ENCODE data around the gene FOSL2. TPM values are rescaled to one million over a fixed set of nuclear protein-coding genes. Genes with fewer than 3 reads are reported as not detected.

The FOSL2 gene
- total RNA-seq (100 to 1,000 TPM in 3 of 4 donors, 10 to 100 TPM in 1; 52.2 to 278 (median 192) TPM), polyA plus RNA-seq (10 to 100 TPM; 20.1 to 74.7 (median 72.1) TPM)
- long read RNA-seq, donor 1, full-length matches to known transcripts = 65 of 119 reads
- long read RNA-seq, donor 1, partial matches to known transcripts = 7 of 119 reads
- long read RNA-seq, donor 1, other reads (novel, unspliced or antisense) = 47 of 119 reads
- long read RNA-seq, donor 2, full-length matches to known transcripts = 97 of 226 reads
- long read RNA-seq, donor 2, partial matches to known transcripts = 6 of 226 reads
- long read RNA-seq, donor 2, other reads (novel, unspliced or antisense) = 123 of 226 reads

DNA sequence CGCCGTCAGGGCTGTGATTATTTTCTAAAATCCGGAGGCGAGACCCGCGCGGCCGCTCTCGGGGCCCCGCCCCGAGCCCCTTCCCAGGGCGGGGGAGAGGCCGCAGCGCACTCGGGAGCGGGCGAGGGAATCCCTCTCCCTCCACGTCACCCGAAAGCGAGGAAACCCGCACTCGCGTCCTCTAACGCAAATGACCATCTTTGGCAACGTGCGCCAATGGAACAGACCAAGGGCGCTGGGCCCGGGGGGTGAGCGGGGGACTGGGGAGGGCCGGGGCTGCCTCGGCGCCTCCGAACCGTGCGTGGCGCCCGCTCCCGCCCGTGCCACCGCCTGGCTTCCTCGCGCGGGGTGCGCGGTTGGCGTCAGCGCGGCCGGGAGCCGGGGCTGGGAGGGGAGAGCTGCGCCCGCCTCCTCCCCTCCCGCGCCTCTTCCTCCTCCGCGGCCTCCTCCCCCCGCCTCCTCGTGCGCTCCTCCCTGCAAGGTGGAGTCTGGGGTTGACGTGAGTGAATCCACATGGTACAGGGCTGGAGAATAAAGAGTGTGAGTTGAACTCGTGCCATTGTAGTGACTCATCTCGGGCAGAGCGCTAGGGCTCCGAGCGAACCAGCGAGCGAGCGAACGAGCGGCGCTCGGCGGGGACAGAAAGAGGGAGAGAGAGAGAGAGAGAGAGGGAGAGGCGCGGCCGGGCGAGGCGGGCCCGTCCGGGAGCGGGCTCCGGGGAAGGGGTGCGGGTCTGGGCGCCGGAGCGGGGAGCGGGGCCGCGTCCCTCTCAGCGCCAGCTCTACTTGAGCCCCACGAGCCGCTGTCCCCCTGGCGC is at the start of gene FOSL2:
TSS of gene FOSL2 (plus strand) at position 562 of the 817 bp plus-strand sequence. CDS start 863 bp downstream, outside the sequence.
- DNase-seq (peak; percentile 97 to 98), ATAC-seq (peak; percentile 55 to 73 (median 66))
- H3K4me3 ChIP-seq = peak within 1 kb of the TSS; percentile 100
- H3K9me3 ChIP-seq = no peaks in the 10 kb centered on the region
- intact Hi-C loops (cut with DNase I) = loop anchor here (2.0 to 10.0 kb wide), 6 partner anchors 116 to 688 kb away; partner anchors contain the start of genes MRPL33 (in 2 of the 2), BABAM2 (in 1 of the 2) and RBKS (in 1 of the 2)
- H3K27ac ChIP-seq = peak within 1 kb of the TSS; percentile 100
- H3K4me1 ChIP-seq = peaks cover 11% of the 10 kb centered on the region
- no peaks in the 10 kb centered on the region for H3K27me3 ChIP-seq (ENCODE audit: insufficient read depth in 3 of 3, low read length in 2 of 3)
- peak; percentile 1 for TF ChIP-seq CTCF (IDR thresholded peaks at IDR 0.05)
- H3K36me3 ChIP-seq (ENCODE audit: insufficient read depth in 1 of 2, low read depth in 1 of 2) = peaks cover 0 to 1% of the 10 kb centered on the region in 2 donors
- WGBS, 3 donors = 0 to 1% (median 1%) methylated on average over 58 to 92 of the region's 93 CpGs

DNA sequence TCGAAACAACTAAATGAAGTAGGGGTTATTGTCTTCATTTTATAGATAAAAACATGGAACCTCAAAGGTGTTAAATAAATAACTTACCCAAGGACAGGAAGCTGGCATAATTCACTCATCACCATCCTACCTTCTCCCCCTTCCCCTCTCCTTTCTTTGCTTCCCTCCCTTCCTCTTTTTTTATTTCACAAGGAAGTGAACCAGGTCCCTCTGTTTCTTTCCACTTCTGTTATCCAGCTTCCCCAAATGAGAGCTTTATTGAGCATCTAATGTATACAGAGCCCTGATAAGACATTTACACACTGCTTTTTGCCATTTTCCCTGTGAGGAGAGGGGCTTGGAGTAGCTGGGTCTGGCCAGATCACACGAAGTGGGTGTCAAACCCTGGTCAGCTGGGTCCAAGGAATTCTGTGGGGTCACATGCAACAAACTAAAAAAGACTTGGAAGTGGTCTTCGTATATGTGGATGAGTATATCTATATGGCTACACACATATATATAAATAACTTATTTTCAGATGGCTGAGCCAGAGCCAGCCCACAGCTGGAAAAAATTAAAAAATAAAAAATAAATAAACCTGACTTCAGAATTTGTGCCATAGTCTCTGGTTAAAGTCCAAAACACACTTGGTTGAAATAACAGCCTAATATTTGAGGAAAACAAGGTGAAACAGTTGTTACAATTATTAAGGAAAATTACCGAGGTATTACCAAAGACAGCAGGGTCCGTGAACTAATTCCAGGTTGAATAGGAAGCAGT is 49.3 kb upstream of the FOSL2 start:
- intact Hi-C loops (cut with DNase I) = loop anchor here in 1 of 2 donors (2.0 kb wide), 1 partner anchor 51 kb away; no protein-coding TSS in a partner anchor
- H3K4me1 ChIP-seq = peaks cover 56% of the 10 kb centered on the region
- 75 to 86% (median 75%) methylated on average over 5 of the region's 5 CpGs for WGBS, 3 donors

GRCh38 chr2:28343971-28344715 is 48.5 kb upstream of the FOSL2 start:
- Histone ChIP-seq H3K9me3 (no peaks in the 10 kb centered on the region), H3K4me3 (no peak overlapping the region), H3K4me1 (peaks cover 49% of the 10 kb centered on the region), H3K27me3 (ENCODE audit: insufficient read depth in 3 of 3, low read length in 2 of 3) (no peaks in the 10 kb centered on the region), H3K36me3 (ENCODE audit: insufficient read depth in 1 of 2, low read depth in 1 of 2) (no peaks in the 10 kb centered on the region), H3K27ac (peak overlapping the region; percentile 85)
- WGBS, 3 donors = 71 to 87% (median 73%) methylated on average over 20 of the region's 20 CpGs
- DNase-seq (peak in 1 of 2 donors; percentile 44), ATAC-seq (no peak)
- no peak for TF ChIP-seq CTCF (IDR thresholded peaks at IDR 0.05)
- intact Hi-C loops (cut with DNase I) = loop anchor here in 1 of 2 donors (2.0 kb wide), 1 partner anchor 51 kb away; no protein-coding TSS in a partner anchor

More for the DNA sequence above, 49.3 kb upstream of the FOSL2 start:
- Histone ChIP-seq H3K27ac (peak overlapping the region; percentile 85), H3K27me3 (ENCODE audit: insufficient read depth in 3 of 3, low read length in 2 of 3) (no peaks in the 10 kb centered on the region), H3K36me3 (ENCODE audit: insufficient read depth in 1 of 2, low read depth in 1 of 2) (no peaks in the 10 kb centered on the region), H3K9me3 (no peaks in the 10 kb centered on the region), H3K4me3 (peak overlapping the region; percentile 50)
- no peak for ATAC-seq
- peak in 1 of 2 donors; percentile 6 for DNase-seq
- no peak for TF ChIP-seq CTCF (IDR thresholded peaks at IDR 0.05)
